Endothelial cell of hepatic sinusoid (primary cell): ENCODE data around the gene CAMK1D.
"Not testable (repeated sequence)": the region's sequence is repeated elsewhere in the genome, so short reads cannot be mapped to it uniquely, and the experiment has no call there.

ENCODE experiments used
- in situ Hi-C: cut with HindIII; loops from 2 replicates; pipeline ENCODE4 v1.10.0; 2017; ENCODE audit warnings: low sequenced_read_pairs

CAMK1D gene

DNA sequence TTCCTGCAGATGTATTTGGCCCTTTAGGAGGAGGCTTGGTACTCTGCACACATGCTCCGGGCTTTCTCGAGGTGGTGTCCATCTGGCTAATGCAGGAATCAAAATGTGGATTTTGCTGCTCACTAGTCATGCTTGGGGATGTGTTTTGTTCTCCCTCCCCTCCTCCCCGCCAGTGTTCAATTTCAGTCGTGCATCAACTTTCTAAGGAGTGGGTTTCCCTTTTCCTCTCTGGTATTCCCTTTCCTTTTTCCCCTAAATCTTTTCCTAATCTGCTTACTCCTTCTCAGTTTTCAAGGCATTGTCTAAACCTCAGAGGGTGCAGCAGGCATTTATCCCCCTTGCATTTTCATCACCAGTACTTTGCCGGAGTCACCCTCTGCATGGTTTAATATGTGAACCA is 450.4 kb downstream of the CAMK1D start:
- in situ Hi-C loops, result no loop called here

DNA sequence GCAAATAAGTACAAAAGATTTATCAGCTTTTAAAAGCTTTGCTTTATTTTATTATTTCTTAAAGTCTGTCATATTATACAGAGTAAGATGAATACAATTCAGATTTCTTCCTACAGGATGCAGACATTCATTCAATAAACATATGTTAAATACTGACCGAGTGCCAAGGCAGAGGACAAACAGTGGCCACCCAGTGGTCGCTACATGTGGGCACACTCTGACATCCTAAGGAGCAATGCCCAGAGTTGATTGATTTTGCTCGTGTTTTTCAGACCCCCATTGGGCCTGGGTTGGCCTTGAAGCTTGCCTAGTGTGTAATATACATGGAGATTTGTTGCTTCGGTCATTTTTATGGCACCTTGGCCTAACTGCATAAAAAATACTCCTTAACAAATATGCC is 451.0 kb downstream of the CAMK1D start:
- in situ Hi-C loops, result no loop called here

DNA sequence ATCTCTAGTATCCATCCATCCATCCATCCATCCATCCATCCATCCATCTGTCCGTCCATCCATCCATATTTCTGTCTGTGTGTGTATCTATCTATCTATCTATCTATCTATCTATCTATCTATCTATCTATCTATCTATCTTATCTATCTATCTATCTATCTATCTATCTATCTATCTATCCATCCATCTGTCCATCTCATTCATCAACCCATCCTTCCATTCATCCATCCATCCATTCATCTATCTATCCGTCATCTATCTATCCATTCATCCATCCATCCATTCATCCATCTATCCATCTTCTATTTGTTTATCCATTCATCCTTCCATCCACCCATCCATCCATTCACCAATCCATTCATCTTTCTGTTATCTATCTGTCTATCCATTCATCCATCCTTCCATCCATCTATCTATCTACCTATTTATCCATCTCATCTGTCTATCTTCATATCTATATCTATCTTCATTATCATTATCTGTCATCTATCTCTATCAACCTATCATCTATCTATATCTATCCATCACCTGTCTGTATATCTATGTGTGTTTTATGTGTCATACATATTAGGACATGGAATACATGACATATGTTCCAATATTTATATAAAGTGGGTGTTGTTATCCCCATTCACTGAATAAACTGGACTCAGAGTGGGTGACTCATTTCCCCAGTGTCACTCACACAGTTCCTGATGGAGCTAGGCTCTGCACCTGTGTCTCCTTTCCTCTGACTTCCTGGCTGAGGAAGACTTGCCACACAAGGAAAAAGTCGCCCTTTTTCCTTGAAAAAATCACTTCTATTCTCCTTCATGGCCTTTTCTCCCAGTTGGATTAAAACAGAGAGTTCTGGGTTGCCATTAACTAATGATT is 452.1 kb downstream of the CAMK1D start:
- in situ Hi-C loops, result no loop called here

DNA sequence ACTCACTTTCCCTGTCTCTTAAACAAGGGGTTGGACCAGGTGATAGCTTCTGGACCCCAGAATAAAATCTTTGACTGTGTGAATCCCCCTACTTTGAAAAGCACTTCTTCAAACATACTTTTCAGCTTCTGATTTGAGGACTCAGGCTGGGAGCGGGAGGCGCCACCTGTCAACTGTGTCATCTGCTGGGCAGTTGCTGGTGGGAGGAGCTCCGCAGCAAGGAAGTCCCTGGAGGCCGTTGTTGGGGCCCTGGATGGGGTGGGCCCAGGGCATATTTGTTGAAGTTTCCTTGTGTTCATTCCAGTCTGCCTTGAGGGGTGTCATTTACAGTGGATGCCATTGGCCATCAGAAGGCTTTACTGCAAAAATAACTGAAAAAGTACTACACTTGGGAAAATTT is 454.4 kb downstream of the CAMK1D start:
- in situ Hi-C loops, result no loop called here

DNA sequence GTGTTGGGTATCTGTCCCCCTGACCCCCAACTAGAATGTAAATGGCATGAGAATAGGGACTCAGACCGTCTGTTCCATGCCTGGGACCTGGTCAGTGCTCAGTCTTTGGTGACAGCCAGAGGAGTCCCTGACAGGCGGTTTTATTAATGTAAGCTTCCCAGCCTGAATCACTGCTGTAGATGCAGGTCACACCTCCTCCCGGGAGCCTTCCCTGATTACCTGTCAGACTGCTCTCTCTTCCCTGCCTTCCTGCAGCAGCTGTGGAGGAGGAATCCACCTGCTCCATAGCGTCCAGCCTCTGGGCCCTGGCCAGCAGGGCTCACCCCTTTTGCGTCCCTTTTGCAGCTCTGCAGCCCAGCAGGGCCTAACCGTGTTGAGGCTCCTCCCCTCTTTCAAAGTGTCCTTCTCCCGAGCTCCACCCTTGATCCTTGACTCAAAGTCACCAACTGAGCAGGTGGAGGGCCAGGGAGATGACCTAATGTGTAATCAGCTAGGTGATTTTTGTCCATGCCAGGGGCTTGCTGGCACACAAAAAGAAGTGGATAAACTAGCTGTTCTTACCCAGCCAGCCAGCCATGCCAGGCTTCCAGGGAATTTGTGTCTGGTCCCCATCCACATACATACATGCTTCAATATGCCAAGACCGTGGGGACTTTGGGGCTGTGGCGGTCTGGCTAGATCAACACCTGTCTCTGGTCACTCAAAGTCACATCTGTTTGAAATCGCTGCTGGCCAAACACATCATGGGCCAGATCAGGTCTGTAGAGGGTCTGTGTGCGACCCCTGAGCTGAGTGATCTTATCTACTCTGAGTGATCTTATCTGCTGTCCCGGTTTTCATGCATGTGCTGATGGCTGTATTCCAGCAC is 457.1 kb downstream of the CAMK1D start:
- in situ Hi-C loops, result no loop called here

DNA sequence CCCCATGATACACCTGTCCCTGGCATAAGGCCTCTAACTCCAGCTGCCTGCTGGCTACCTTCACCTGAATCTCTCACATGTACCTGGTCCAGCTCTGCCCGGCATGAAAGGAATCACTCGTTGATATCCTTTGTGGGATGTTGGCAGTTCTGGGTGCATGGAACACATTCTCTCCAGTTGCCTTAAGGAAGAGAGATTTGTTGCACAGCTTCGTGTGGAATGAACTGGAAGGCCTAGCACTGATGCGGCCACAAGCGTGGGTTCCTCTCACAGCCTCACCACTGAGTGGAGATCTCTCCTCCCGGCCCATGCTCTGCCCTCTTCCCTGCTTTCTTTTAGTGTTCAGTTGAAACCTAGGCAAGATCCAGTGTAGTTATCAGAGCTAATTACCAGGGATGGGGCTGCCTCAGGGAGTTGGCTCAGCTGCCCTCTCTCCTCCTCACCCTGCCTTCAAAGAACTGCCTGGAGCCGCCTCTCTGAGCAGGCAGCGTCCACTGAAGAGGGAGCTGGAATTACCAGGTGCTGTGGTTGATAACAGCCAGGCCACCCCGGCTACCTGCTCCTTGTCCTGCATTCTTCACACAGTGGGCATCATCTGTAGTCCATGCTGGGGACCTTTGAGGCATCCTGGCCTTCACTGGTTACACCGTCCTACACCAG is 457.9 kb downstream of the CAMK1D start:
- in situ Hi-C loops, result no loop called here

DNA sequence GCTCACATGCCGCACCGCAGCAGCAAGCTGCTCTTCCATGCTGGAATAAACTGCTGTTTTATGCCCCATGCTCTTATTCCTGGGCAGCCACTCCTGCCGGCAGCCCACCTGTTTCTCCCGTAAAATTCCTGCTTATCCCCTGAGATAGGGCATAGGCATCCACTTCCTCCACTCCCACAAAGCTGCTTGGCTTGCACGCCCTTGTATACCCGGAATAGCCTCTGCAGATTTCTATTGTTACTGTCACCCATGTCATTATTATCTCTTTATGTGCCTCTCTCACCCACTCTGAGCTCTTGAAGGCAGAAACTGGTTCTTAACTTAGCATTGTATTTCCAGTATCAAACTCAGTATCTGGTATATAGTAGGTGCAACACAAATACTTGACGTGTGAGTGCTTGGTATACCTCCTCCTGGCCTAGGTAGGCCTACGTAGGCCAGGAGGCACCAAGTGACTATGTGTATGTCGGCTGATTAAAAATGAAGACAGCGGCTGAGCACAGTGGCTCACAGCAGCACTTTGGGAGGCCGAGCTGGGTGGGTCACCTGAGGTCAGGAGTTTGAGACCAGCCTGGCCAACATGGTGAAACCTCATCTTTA is 458.8 kb downstream of the CAMK1D start:
- in situ Hi-C loops, result no loop called here

DNA sequence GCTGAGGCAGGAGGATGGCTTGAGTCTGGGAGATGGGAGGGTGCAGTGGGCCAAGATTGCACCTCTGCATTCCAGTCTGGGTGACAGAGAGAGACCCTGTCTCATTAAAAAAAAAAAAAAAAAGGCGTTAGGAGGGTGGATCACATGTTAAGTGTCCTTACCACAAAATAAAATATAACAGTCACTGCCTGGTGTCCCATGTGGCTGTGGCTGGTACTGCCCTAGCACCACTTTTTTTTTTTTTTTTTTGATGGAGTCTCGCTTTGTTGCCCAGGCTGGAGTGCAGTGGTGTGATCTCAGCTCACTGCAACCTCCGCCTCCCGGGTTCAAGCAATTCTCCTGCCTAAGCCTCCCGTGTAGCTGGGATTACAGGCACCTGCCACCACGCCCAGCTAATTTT is 460.7 kb downstream of the CAMK1D start:
- in situ Hi-C loops, result not testable (repeated sequence)

DNA sequence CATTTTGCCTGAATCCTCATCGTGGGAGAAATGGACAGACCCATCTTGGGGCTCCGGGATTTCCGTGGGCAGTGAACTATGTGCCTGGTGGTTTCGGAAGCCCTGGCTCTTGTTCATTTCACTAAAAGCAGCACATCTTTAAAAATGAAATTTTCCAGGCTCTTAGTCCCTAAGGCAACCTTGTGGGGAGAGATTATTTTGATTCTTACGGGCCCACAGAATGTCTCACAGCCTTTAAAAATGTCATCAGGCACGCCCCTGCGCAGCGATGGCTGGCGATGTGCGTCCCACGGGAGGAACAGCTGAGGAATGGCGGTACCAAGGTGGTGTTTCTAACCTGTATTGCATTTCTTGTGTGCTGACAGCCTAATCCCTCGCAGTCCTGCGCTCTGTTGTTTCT is 462.5 kb downstream of the CAMK1D start:
- in situ Hi-C loops, result no loop called here

DNA sequence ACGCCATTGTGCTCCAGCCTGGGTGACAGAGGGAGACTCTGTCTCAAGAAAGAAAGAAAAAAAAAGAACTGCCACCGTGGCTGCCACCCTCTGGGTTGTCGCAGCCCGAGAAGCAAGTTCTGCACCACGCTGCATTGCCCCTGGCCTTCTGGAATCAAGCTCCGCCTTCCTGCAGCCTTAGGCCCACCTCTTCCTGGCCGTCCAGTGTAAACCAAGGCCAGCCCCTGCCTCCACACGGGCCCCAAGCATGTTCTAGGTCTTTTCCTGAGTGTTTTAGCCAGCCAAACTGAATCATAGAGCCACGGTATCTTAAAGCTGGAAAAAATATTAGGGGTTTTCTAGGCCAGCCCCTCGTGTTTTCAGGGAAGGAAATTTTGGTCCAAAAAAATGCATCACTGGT is 463.2 kb downstream of the CAMK1D start:
- in situ Hi-C loops, result no loop called here

DNA sequence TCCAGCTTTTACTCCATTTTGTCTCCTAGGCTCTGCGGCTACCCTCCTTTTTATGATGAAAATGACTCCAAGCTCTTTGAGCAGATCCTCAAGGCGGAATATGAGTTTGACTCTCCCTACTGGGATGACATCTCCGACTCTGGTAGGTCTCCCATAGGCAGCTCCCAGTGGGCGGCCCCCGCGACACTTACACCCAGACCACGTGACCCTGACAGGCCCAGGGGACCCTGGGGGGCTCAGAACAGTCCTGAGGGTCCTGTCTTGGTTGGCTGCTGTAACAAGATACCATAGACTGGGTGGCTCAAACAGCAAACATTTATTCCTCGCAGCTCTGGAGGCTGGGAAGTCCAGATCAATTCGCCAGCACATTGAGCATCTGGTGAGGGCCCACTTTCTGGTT is 464.8 kb downstream of the CAMK1D start:
- in situ Hi-C loops, result no loop called here

DNA sequence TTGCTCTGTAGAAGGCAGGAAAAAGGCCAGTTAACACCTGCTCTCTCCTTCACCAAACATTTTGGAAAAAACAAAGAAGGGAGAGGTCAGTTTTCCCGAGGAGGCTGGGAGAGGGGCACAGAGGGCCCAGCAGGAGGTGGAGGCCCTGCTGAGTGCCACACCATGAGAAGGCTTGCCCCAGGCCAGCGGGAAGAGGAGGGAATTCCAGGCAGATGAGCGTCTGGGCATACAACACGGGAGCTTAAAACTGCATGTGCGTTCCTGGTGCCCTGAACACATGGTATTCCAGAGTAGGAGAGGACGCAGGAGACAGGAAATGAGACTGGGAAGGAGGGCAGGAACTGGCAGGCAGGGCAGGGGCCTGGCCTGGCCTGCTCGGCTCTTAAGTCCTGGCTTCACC is 469.7 kb downstream of the CAMK1D start:
- in situ Hi-C loops, result no loop called here

DNA sequence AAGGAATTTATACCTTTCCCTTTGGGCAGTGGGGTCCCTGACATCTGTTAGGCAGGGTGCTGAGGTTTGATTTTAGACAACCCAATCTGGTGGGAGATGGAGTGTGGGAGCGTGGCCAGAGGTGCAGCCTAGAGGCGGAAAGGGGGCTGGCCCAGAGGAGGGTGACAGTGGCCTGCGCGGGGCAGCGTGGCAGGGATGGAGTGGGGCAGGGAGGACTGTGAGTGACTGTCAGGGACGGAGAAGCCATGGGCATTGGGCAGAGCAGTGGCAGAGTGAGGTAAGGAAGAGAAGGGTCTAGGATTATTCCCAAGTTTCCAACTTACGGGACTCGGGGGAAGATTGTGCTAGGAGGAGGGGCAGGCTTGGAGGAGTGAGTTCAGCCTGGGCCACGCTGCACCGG is 470.3 kb downstream of the CAMK1D start:
- in situ Hi-C loops, result loop anchor here (5.0 kb wide), 2 partner anchors 57 to 78 kb away; no protein-coding TSS in a partner anchor

DNA sequence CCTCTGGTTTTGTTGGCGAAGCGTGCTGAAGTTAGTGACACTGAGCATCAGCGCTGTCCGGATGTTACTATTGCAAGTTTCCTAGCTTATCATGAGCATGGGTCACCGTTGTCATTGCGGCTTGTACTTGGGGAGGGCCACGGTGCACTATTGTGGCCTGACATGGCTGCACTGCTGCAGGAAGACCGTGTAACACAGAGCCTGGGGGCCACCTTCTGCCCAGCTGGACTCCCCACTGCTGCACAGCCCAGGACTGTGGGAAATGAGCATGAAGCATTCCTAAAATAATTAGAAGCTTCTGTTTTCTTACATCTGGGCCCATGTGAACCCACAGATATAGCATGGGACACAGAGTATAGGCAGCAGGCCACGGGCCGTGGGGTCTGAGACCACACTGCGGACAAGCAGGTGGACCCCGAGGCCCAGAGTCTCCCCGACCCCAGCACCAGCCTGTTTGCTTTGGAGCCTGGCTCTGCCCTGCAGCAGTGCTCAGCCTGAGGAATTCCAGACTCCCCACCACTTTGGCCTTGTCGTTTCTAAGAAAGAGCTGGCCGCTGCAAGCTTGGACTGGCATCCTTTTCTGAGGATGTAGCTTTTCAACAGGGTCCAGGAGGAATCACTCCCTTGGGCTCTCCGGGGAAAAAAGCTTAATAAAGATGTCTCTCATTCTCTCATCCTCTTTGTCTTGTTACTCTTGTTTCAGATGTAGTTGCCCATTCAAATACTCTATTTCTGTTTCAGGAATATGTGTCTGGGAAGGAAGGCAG is 473.0 kb downstream of the CAMK1D start:
- in situ Hi-C loops, result loop anchor here (5.0 kb wide), 2 partner anchors 60 to 75 kb away; no protein-coding TSS in a partner anchor

DNA sequence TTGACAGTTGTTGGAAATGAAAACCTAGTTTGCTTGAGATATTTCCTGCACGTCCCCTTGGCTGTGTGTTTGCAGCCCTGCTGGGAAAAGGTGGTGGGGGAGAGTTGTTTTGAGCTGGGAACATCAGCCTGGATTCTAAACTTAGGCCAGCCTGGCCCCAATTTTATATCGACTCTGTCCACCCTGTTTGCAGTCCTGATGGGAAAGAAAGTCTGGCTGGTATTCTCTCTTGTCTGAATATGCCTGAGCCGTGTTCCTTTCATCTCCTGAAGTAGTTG is 473.5 kb downstream of the CAMK1D start:
- in situ Hi-C loops, result loop anchor here (5.0 kb wide), 2 partner anchors 61 to 74 kb away; no protein-coding TSS in a partner anchor

DNA sequence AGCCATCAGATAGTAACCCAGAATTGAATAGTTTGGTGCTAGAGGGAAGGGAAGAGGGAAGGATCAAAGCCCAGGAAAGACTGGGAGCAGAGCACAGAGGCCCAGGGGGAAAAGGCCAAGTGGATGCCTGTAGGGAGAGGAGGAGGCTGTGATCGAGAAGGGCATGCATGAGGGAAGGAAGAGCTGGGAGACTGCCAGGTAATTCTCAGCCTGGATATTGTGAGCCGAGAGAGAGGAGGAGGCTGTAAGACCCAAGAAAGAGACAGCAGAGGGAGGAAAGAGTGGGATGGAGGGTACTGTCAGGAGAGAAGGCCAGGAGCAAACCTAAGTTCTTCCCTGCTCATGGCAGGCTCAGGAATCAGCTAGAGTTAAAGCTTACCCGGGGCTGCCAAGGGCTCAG is 474.0 kb downstream of the CAMK1D start:
- in situ Hi-C loops, result loop anchor here (5.0 kb wide), 2 partner anchors 61 to 74 kb away; no protein-coding TSS in a partner anchor

DNA sequence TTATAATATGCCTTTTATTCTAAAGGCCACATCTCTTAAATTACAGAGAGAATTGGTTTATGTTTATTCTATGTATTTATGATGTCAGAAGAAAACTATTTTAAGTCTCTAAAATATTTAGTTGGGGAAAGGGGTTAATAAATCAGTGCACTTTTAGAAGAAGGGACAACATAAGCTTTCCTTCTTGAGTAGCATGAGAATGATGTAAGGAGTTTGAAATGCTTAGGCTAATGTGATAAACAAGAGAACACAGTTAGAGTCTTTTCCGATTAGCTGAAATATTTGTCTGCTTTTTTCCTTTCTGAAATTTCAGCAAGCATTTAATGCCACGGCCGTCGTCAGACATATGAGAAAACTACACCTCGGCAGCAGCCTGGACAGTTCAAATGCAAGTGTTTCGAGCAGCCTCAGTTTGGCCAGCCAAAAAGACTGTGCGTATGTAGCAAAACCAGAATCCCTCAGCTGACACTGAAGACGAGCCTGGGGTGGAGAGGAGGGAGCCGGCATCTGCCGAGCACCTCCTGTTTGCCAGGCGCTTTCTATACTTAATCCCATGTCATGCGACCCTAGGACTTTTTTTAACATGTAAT is 476.0 kb downstream of the CAMK1D start:
- in situ Hi-C loops, result no loop called here

DNA sequence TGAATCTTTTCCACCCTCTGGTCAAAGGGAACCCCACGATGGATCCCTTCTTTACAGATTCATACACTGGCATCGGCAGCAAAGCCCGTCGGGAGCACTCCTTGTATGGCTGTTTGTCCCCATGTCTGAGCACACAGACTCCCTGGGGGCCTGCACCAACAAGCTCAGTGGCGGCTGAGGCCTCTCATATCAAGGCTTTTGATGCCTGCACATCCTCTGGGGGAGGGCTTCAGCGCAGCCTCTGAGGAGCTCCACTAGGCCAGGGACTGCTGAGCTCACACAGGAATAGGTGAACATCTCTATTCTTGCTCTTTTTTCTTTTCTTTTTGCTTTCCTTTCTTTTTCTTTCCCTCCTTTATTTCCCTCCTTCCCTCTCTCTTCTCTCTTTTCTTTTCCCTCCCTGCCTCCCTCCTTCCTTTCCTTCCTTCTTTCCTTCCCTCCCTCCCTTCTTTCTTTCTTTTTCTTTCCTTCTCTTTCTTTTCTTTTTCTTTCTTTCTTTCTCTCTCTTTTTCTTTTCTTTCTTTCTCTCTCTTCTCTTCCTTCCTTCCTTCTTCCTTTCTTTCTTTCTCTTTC is 477.5 kb downstream of the CAMK1D start:
- in situ Hi-C loops, result no loop called here

DNA sequence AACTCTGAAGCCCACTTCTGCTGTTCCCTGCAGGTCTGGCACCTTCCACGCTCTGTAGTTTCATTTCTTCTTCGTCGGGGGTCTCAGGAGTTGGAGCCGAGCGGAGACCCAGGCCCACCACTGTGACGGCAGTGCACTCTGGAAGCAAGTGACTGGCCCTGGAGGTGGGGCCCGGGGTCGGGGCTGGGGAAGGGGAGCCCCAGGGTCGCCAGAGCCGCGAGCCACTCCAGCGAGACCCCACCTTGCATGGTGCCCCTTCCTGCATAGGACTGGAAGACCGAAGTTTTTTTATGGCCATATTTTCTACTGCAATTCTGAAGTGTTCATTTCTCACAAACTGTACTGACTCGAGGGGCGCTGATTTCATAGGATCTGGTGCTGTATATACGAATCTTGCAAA is 479.4 kb downstream of the CAMK1D start:
- in situ Hi-C loops, result no loop called here
